ENCODE results near the gene GATA3.
"Not testable (repeated sequence)": the region's sequence is repeated elsewhere in the genome, so short reads cannot be mapped to it uniquely, and the experiment has no call there.

Gene GATA3

DNA sequence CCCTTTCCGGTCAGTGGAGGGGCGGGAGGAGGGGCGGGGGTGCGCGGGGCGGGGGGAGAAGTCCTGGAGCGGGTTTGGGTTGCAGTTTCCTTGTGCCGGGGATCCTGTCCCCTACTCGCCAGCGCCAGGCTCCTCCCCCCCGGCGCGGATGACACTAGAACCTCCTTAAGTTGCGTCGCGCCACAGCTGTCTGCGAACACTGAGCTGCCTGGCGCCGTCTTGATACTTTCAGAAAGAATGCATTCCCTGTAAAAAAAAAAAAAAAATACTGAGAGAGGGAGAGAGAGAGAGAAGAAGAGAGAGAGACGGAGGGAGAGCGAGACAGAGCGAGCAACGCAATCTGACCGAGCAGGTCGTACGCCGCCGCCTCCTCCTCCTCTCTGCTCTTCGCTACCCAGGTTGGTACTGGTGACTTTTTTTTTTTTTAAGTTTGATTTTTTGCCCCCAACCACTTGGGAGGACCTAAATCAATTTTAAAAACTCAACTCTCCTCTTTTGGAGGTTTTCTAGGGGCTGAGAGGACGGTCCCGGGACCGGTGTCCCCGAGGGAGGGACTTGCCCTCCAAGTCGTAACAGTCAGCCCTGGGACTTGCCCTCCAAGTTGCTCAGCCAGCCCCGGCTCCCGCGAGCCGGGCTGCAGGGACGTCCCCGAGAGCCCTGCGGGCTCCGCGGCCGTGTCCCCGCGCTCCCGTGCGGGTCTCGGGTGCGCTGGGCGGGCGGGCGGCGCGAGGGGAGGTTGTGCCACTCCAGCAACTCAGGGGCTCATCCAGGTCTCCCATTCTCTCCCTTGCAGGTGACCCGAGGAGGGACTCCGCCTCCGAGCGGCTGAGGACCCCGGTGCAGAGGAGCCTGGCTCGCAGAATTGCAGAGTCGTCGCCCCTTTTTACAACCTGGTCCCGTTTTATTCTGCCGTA, at the start of gene GATA3:
GATA3 (plus strand) TSS at position 195 of the 914 bp plus-strand sequence. CDS start 968 bp downstream, outside the sequence.
- DNase-seq (ENCODE audit: low read depth in 2 of 2), result peak in 1 of 2 donors; percentile 69

DNA sequence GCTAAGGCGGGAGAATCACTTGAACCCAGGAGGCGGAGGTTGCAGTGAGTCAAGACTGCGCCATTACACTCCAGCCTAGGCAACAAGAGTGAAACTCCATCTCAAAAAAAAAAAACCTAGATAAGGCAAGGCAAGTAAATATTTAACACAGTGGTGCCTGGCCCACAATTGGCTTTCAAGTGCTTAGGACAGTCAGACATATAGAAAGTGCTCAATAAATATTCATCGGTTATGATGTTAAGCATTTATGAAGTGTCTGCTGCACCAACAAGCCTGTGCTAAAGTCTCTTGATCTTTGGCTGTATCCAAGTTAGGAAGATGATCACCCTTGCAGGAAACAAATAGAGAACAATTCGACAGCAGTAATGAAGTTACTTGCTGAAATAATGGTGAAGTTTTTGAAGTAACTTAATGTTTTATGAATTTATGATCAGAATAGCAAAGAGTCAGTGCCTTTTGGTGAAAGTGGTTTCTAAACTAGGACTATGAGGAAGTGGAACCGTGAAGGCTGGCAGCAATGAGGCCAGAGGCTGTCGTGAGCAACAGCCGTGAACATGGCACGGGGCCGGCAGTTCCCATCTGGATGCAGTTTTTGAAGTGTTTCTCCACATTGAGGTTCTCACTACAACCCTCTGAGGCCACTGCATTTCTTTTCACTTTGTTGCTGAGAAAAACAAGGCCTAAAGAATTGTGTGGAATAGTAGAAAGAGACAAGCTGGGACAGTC, 48.1 kb upstream of the GATA3 start:
- DNase-seq (ENCODE audit: low read depth in 2 of 2), result no peak

DNA sequence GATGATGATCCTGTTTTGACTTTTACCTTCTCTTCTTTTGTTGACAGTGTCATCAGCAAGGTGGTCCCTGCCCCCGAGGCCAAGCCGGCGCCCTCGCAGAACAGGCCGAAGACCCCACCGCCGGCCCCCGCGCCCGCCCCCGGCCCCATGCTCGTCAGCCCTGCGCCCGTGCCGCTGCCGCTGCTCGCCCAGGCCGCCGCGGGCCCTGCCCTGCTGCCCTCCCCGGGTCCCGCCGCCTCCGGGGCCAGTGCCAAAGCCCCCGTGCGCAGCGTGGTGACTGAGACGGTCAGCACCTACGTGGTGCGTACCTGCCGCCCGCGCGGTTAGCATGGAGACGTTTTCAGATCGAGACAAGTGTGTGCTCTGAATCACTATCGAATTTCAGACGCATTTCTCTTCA, 45.5 kb upstream of the GATA3 start:
- DNase-seq (ENCODE audit: low read depth in 2 of 2), result no peak

DNA sequence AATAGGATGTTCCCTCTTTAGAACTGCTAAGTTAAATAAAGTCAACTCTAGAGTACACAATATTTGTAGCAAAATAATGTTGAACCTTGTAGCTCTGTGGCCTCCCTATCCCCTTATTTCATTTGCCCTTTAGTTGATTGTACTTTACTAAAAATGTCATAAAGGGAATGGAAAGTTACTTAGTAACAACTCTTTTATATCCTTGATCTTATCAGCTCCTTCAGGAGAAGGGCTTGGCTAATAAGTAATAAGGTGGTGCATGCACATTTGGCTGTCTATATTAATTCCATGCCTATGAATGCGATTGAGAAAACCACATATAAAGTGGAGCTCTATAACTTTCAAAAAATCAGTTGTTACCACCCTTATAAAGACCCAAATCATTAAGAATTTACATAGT, 41.5 kb upstream of the GATA3 start:
- no peak for DNase-seq (ENCODE audit: low read depth in 2 of 2)

DNA sequence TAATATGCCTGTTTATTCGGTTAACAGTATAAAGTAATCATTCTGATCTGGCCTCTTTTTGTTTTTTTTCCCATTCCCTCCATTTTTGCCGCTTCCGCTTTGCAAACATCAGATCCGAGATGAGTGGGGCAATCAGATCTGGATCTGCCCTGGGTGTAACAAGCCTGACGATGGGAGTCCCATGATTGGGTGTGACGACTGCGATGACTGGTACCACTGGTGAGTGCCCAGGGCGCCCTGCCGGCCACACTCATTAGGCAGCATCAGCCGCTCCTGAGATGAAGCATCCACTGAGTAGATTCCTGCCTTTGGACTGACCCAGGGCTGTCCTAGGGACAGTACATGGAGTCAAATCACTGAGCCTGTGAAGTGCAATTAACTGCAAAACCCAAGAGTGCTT, 40.9 kb upstream of the GATA3 start:
- no peak for DNase-seq (ENCODE audit: low read depth in 2 of 2)

DNA sequence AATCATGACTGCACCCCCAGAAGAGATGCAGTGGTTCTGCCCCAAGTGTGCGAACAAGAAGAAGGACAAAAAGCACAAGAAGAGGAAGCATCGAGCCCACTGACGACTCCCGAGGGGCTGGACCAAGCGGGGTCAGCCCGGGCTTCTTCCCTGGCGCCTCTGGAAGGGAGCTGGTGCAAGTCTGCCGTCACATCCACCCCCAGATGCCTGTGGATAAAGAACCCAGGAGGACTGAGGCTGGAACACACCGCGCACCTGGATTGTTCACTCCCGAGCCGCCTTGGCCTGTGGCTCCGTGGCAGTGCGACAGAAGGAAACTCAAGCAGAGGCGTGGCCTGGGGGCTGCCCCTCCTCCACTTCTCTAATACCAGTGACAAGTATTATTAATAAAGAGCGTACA, 39.8 kb upstream of the GATA3 start:
- DNase-seq (ENCODE audit: low read depth in 2 of 2), result no peak

DNA sequence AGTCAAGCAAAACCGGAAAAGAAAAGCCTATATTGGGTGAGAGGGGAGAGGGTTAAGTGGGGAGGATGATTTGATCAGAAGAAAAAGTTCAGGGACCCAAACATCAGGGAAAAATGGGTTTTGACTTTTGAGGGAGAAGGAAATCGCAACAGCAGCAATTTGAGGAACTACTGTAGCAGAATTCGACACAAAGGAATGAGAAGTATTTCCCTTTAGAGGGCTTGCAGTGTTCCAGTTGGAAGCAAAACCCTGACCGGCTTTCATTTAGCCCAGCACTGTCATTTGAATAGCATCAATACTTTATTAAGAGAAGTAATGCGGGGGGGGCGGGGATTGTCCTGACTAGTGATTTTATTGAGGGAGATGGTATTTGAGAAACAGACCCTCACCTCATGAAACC, 37.2 kb upstream of the GATA3 start:
- no peak for DNase-seq (ENCODE audit: low read depth in 2 of 2)

DNA sequence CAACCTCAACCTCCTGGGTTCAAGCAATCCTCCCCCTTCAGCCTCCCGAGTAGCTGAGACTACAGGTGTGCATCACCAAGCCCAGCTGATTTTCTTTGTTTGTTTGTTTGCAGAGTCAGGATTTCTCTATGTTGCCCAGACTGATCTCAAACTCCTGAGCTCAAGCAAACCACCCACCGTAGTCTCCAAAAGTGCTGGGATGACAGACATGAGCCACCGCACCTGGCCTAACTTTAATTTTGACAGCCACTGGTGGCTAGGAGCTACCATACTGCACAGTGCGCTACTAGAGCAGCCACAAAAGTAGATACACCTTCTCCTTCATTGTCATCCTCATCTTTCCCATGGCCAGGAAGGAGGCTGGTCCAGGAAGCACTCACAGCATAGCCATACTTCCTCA, 31.2 kb upstream of the GATA3 start:
- DNase-seq (ENCODE audit: low read depth in 2 of 2), result no peak

DNA sequence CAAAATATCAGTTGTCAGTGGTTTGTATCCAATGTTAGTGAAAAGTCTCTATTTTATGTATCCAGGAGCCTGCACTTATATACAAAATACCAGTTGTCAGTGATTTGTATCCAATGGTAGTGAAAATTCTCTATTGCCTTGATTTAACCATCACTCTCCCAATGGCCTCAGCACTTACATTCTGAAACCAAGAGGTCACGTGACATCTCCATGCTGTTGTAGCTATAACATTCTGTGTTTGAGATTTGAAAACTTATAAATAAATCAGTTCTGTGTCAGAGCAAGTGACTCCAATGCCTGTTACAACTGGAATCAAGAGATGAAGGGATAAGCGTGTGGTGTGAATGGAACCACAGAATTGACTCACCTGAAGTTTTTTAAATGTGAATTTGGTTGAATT, 30.6 kb upstream of the GATA3 start:
- DNase-seq (ENCODE audit: low read depth in 2 of 2), result no peak

DNA sequence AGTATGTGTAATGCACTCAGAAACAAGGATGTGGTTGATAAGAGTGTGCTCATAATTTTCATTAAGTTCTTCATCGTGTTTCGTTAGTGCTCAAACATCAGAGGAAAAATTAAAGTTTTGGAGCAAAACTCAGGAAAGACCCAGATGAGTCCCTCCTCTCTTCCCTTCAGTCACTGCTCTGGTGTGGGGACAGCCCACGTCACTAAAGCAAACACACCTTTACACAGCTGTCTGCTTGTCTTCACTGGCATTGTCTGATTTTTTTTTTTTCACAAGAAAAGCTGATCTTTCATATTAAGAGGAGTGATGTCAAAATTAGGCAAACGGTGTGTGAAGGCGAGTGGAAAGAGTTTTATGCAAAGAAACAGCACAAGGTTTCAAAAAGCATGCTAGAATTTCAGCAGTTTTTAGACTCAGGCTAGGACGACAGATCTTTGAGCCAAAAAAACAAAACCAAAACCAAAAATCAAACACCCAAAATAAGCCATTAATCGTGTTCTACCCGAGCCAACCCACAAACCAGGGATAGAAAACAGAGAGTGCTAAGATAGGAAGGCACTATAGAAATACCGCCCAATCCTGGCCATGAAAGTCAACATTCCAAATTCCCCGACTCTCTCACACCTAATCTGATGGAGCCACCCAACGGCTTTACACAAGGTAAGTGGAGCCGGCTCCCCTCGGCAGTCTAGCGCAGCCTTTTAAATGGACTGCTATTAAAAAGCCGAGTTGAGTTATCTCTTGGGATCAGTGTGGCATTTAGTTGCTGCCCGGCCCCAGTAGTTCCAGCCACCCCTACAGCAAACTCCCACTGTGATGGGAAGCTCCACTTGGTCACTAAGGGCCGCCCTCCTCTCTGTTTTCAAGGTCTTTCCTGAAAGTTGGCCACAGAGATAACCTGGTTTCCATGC, 27.9 kb upstream of the GATA3 start:
- DNase-seq (ENCODE audit: low read depth in 2 of 2), result no peak

DNA sequence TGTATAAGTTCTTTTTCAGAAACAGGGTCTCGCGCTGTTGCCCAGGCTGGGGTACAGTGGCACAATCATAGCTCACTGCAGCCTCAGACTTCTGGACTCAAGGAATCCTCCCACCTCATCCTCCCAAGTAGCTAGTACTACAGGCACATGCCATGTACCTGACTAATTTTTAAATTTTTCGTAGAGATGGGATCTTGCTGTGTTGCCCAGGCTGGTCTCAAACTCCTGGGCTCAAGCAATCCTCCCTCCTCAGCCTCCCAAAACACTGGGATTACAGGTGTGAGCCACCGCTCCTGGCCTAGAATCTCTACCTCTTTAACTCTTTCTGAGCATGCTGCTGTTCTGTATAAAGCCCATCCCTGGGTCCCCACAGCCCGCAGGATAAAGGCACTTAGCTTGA, 23.3 kb upstream of the GATA3 start:
- DNase-seq (ENCODE audit: low read depth in 2 of 2), result not testable (repeated sequence)

DNA sequence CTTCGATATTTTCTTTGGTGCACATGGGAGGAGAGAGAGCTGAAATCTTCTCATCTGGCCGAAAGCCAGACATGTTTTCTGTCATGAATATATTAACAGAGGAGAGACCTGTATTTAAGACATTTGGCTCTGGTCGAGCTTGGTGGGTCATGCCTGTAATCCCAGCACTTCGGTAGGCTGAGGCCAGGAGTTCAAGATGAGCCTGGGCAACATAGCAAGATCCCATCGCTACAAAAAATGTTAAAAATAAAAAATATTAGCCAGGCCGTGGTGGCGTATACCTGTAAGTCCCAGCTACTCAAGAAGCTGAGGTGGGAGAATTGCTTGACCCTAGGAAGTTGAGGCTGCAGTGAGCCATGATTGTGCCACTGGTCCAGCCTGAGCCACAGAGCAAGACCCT, 21.9 kb upstream of the GATA3 start:
- DNase-seq (ENCODE audit: low read depth in 2 of 2), result no peak

DNA sequence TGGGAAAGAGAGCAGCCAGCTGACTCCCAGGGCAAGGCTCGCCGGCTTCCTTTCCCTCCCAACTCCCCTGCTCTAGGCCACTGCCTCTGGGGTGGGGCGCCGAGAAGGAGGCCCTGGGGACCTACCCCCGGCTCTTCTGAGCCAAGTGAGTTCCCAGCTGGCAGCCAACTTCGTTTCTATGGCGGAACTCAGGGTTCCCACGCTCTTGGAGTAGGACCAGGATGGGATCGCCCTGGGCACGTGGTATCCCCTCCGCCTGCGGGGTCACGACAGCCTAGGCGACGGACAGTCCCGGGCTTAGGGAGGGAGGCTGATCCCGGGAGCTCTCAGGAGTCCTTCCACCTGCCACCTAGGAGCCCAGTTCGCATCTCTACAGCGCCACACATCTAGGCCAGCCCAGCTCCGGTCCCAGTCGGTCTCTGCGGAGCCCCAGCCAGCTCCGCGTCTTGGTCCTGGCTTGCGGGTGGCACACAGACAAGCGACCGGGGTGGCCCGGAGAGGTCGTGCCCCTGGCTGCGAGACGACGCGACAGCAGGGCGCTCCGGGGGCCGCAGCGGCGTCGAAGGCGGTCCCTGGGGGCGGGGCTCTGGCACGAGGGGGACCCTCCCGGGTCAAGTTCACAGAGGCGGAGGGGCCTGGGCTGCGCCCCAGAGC, 20.5 kb upstream of the GATA3 start:
- no peak for DNase-seq (ENCODE audit: low read depth in 2 of 2)

DNA sequence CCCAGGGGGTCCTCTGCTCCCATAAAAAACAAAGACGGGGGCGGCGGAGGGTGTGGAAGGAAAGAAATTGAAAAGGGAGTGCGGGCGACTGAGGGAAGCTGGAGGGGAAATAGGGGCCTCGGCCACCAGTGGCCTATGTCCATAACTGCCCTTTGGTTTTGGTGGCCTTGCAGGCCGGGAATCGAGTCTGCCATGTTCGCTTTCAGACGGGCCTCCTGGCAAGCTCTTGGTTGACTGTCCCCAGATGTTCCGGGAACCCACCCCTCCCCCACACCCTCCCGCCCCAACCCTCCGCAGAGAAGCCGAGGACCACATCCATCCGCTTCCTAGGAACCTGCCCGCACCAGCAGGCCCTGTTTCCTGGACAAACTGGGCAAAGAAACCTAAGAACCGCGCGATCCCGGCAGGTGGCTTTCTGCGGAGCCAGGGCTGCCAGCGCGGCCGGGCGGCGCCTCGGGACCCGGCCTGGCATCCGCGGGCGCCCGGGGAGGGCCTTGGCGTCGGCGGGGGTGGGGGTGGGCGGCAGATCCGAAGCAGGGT, 20.0 kb upstream of the GATA3 start:
- DNase-seq (ENCODE audit: low read depth in 2 of 2), result no peak

DNA sequence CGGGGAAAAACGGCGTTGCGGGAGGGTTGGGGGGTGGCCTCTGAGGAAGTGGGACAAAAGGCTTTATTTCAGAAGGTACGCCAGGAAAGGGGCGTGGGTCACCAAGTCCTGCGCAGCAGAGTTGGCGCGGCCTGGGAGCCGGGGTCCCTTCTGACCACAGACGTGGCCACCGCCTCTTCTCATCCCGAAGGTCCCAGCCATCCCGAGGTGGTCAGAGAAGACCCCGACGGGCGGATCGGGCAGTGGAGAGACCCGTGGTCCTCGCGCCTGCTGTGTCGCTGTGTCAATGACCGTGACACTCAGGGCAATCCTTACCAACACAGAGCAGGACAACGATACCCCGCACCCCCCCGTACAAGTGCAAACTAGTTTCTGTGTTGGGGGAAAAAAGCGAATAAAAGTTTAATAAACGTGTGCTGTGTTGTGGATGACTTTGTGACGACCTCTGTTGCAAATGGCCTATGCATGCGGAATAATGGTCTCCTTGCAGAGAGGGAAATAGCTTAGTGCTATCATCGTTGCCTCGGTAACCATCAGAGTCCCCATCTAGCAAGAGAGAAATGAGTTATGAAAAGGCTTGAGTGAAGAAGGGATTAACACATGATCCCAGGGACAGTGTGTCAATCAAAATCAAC, 19.4 kb upstream of the GATA3 start:
- no peak for DNase-seq (ENCODE audit: low read depth in 2 of 2)

DNA sequence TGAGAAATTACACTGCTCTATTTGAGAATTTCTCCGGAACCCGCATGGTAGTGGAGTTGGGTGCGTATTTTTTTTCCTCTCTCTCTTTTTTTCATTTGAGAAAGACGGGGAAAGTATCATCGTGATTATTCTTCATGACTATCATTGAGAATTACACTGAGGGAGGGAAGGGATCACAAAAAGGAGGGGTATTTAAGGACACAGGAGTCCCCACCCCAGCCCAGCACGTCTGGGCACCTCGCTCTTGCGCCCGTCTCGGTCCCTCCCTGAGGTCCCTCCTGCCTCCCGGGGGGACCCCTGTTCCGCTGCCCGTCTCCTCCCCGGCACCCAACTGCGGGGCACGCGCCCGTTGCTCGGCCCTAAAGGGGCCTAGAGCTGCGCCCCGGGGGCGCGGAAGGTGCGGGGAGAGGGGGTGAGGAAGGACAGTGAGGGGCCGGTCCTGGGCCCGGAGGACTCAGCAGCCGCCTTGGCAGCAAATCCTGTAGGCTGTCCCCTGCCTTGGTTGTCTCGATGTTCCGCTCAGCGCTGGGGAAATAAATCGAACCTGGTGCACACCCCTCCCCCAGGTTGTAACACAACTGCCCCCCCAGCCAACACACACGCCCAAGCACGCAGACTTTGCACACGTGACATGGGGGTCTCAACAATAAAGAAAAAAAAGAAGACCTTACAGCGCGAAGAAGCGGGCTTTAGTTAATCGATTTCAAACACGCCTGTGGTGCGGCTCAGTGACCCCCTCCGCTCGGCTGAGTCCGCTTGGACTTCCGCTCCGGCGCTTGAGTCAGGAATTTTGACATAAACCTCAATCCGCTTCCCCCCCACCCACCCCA, 18.6 kb upstream of the GATA3 start:
- no peak for DNase-seq (ENCODE audit: low read depth in 2 of 2)

DNA sequence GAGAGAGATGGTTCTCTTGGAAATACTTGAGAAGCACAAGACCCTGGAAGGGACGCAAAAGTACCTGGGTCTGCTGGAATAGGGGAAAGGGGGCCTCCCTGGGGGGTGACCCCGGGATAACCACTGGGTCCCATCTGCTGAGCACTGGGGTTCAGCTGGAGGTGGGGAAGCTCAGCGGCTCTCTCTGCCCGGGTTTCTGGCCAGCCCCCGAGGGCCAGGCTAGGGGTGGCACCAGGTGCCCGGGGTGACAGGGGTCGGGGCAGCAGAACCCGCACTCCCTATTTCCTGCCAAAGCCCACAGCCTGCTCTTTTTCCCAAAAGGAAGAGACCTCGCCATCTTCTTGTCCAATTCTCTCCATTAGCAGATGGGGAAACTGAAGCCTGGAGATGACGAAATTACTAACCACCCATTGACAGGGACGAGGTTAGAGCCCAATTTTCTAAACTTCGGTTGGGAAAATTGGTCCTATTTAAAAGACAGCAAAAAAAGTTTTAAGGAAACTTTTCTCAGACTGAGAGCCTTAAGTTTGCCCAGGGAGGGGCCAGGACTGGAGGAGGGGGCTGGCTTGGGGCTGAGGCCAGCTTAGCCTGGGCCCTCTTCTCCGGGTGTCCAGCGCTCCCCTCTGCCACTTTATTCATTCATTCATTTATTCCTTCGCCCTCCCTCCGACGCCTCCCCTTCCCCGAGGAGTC, 17.8 kb upstream of the GATA3 start:
- no peak for DNase-seq (ENCODE audit: low read depth in 2 of 2)

DNA sequence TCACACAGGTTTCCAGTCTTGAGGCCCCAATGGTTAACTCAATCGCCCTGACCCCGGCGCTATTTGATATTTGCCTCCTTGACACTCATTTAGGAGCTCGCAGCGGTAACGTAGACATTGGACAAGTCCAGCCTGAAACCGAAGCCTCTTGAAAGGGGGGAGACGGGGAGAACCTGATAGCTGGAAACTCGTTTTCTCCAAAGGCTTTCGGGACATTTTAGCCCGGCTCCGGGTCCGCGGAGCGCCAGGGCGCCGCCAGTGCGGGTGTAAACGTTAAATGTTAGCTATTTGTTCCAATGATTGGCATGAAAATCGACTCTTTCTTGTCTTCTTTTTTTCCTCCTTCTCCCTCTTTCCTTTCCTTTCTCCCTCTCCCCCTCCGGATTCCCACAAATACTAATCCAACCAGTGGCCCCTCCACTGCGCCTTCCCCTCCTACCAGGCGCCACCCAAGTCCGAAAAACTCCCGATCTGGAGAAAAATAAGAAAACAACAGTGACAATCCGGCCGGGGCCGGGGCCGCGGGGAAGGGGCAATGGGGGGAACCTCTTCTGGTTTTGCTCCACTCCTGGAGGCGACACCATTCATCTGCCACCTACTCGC, 17.2 kb upstream of the GATA3 start:
- DNase-seq (ENCODE audit: low read depth in 2 of 2), result no peak

Data from stimulated activated CD8-positive, alpha-beta memory T cell treated with anti-CD3 and anti-CD28 coated beads, Interleukin-2, amount 100 ng/mL, for 1 hour (primary cell).